NCI-H345 (cell line): ENCODE measurements around the gene COA4.

Experiments
- DNase-seq: peaks from one replicate; lab custom pipeline; 2025; lab: John Stamatoyannopoulos, UW

COA4 gene

GRCh38 chr11:73866095-73866579 is 10.5 kb downstream of the COA4 start:
- DNase-seq = no peak

GRCh38 chr11:73862986-73863385 is 13.7 kb downstream of the COA4 start:
- no peak for DNase-seq

- DNase-seq = no peak
Observed at GRCh38 chr11:73860202-73860601, 16.4 kb downstream of the COA4 start.

- DNase-seq = no peak
Observed at GRCh38 chr11:73859671-73860070, 17.0 kb downstream of the COA4 start.

GRCh38 chr11:73856031-73856567 is 20.5 kb downstream of the COA4 start:
- peak; percentile 27 for DNase-seq

- no peak for DNase-seq
Observed at GRCh38 chr11:73854680-73855079, 22.0 kb downstream of the COA4 start.

GRCh38 chr11:73852049-73852448 is 24.6 kb downstream of the COA4 start:
- DNase-seq = no peak

- no peak for DNase-seq
Observed at GRCh38 chr11:73851046-73851764, 25.4 kb downstream of the COA4 start.

- no peak for DNase-seq
Observed at GRCh38 chr11:73839123-73839457, 37.6 kb downstream of the COA4 start.

- no peak for DNase-seq
Observed at GRCh38 chr11:73838443-73839122, 38.1 kb downstream of the COA4 start.

- DNase-seq = no peak
Observed at GRCh38 chr11:73833067-73833466, 43.6 kb downstream of the COA4 start.

GRCh38 chr11:73830261-73830660 is 46.4 kb downstream of the COA4 start:
- DNase-seq = no peak
